H1 (cell line): Measurements from ENCODE around the gene MEP1A. TPM values are rescaled to one million over a fixed set of nuclear protein-coding genes. Genes with fewer than 3 reads are reported as not detected.
A peak's percentile ranks its signal among the peaks of the same experiment; 100 is the strongest.
"Not testable (repeated sequence)": the region's sequence is repeated elsewhere in the genome, so short reads cannot be mapped to it uniquely, and the experiment has no call there.

Experiments
- CTCF ChIA-PET: fragments of 300-600 bp; sonication (Branson Sonifier 250); formaldehyde crosslinking; loops from one replicate; lab custom pipeline; 2021; ENCODE audit not compliant: partially characterized antibody; lab: Charles Lee
- POLR2A ChIA-PET: fragments of 300-600 bp; sonication (Branson Sonifier 250); formaldehyde crosslinking; loops from one replicate; lab custom pipeline; 2021; ENCODE audit warnings: inconsistent platforms; ENCODE audit not compliant: partially characterized antibody; lab: Charles Lee
- DNase-seq, 2 experiments: peaks; one replicate each; pipeline versions ENCODE4 v3.0.0 to v3.0.0-alpha.2; 2010 to 2022; ENCODE audit warnings: low spot score in 2 of 2, low read depth in 1 of 2, mixed read lengths in 1 of 2
- FAIRE-seq: peaks from 2 replicates; lab custom pipeline; 2011; peaks lifted over from hg19 to GRCh38; lab: Jason Lieb, UNC
- H2AFZ ChIP-seq: 2 replicates; pipeline ENCODE4 v1.8.1; 2012; ENCODE audit warnings: low read length, inconsistent platforms
- H2AK5ac ChIP-seq: 2 replicates; pipeline ENCODE4 v1.6.1; 2013; ENCODE audit warnings: low read depth, low read length
- H2BK120ac ChIP-seq: replicated peaks from 2 replicates; pipeline ENCODE3; 2013; ENCODE audit warnings: low read depth, low read length, inconsistent platforms
- H2BK12ac ChIP-seq: 2 replicates; pipeline ENCODE4 v1.6.1; 2013; ENCODE audit warnings: low read depth, low read length
- H2BK15ac ChIP-seq: 2 replicates; pipeline ENCODE4 v1.6.1; 2013; ENCODE audit warnings: low read length
- H2BK20ac ChIP-seq: 2 replicates; pipeline ENCODE4 v1.6.1; 2013; ENCODE audit warnings: low read length
- H2BK5ac ChIP-seq: 2 replicates; pipeline ENCODE4 v1.6.1; 2013; ENCODE audit warnings: low read depth, low read length
- H3K14ac ChIP-seq: 2 replicates; pipeline ENCODE4 v1.6.1; 2013; ENCODE audit warnings: inconsistent platforms; ENCODE audit not compliant: insufficient read length
- H3K18ac ChIP-seq: 2 replicates; pipeline ENCODE4 v1.6.1; 2013; ENCODE audit warnings: low read length; ENCODE audit errors: extremely low read depth
- H3K23ac ChIP-seq: 2 replicates; pipeline ENCODE4 v1.6.1; 2013; ENCODE audit warnings: inconsistent platforms; ENCODE audit not compliant: insufficient read length
- H3K23me2 ChIP-seq: 2 replicates; pipeline ENCODE4 v1.6.1; 2013; ENCODE audit warnings: low read depth, low read length
- H3K27ac ChIP-seq: 2 replicates; pipeline ENCODE4 v1.6.1; 2011; ENCODE audit warnings: low read depth, low read length, inconsistent platforms
- H3K27me3 ChIP-seq, 4 experiments: replicated peaks in 1 of 4; 1 replicate in 1 of 4; 2 replicates in 3 of 4; pipeline versions ENCODE4 v1.6.1 to v1.8.1; 2011 to 2013; ENCODE audit warnings: low read length in 3 of 4, mild to moderate bottlenecking in 3 of 4, inconsistent platforms in 2 of 4, mixed read lengths in 2 of 4, moderate library complexity in 1 of 4; ENCODE audit not compliant: control insufficient read depth in 3 of 4, insufficient read depth in 3 of 4; ENCODE audit errors: extremely low read depth in 1 of 4
- H3K36me3 ChIP-seq, 4 experiments: 2 replicates each; pipeline versions ENCODE4 v1.6.1 to v1.8.1; 2011 to 2013; ENCODE audit warnings: mild to moderate bottlenecking in 4 of 4, low read length in 3 of 4, moderate library complexity in 2 of 4, control low read depth in 1 of 4, inconsistent platforms in 1 of 4; ENCODE audit not compliant: insufficient read depth in 4 of 4, control insufficient read depth in 2 of 4
- H3K4ac ChIP-seq: replicated peaks from 2 replicates; pipeline ENCODE3; 2013; ENCODE audit warnings: low read length, low read depth, mixed read lengths, inconsistent platforms; ENCODE audit not compliant: insufficient read length
- H3K4me1 ChIP-seq, 4 experiments: replicated peaks in 1 of 4; 1 replicate in 1 of 4; 2 replicates in 3 of 4; pipeline versions ENCODE4 v1.6.1 to v1.8.1; 2011 to 2013; ENCODE audit warnings: low read length in 3 of 4, inconsistent platforms in 2 of 4, mixed read lengths in 1 of 4; ENCODE audit not compliant: insufficient read depth in 4 of 4, control insufficient read depth in 3 of 4
- H3K4me2 ChIP-seq, 2 experiments: 2 replicates each; pipeline versions ENCODE4 v1.6.1 to v1.8.1; 2011 to 2013; ENCODE audit warnings: low read depth in 2 of 2, low read length in 2 of 2, control low read depth in 1 of 2, inconsistent platforms in 1 of 2, mild to moderate bottlenecking in 1 of 2; ENCODE audit not compliant: insufficient read depth in 1 of 2
- H3K4me3 ChIP-seq, 4 experiments: fragments of 200-600, 300-600 bp in 1 of 4; sonication (generic), shearing (Covaris generic), sonication (Bioruptor Twin) in 1 of 4; 2 replicates each; pipeline versions ENCODE4 v1.5.1 to v1.8.1; 2011 to 2016; ENCODE audit warnings: low read length in 4 of 4, low read depth in 3 of 4, control low read depth in 2 of 4, inconsistent platforms in 2 of 4, mild to moderate bottlenecking in 2 of 4, mixed read lengths in 1 of 4, moderate library complexity in 1 of 4; ENCODE audit not compliant: insufficient read depth in 2 of 4; ENCODE audit errors: extremely low read depth in 1 of 4
- H3K56ac ChIP-seq: replicated peaks from 2 replicates; pipeline ENCODE3; 2013; ENCODE audit warnings: low read depth, mild to moderate bottlenecking, mixed read lengths, low read length, inconsistent platforms; ENCODE audit not compliant: insufficient read length
- H3K79me1 ChIP-seq: 2 replicates; pipeline ENCODE4 v1.6.1; 2013; ENCODE audit warnings: low read depth, low read length, control low read depth
- H3K79me2 ChIP-seq, 2 experiments: 2 replicates each; pipeline versions ENCODE4 v1.6.1 to v1.8.1; 2012 to 2013; ENCODE audit warnings: low read length in 2 of 2, mild to moderate bottlenecking in 2 of 2, inconsistent platforms in 1 of 2; ENCODE audit not compliant: insufficient read depth in 2 of 2, control insufficient read depth in 1 of 2
- H3K9ac ChIP-seq, 4 experiments: replicated peaks in 1 of 4; 1 replicate in 1 of 4; 2 replicates in 3 of 4; pipeline versions ENCODE4 v1.6.1 to v1.8.1; 2011 to 2013; ENCODE audit warnings: low read depth in 3 of 4, low read length in 3 of 4, control low read depth in 2 of 4, mild to moderate bottlenecking in 2 of 4, moderate library complexity in 2 of 4, inconsistent platforms in 1 of 4; ENCODE audit errors: extremely low read depth in 1 of 4
- H3K9me3 ChIP-seq, 2 experiments: 2 replicates each; pipeline versions ENCODE4 v1.6.1 to v1.8.1; 2012 to 2013; ENCODE audit warnings: mild to moderate bottlenecking in 2 of 2, moderate library complexity in 2 of 2, control low read depth in 1 of 2, inconsistent platforms in 1 of 2, low read depth in 1 of 2, low read length in 1 of 2, mixed read lengths in 1 of 2; ENCODE audit not compliant: insufficient read depth in 2 of 2
- H4K20me1 ChIP-seq, 2 experiments: replicated peaks in 1 of 2; 2 replicates each; pipeline versions ENCODE3 to v1.8.1; 2011 to 2013; ENCODE audit warnings: inconsistent platforms in 2 of 2, low read length in 2 of 2, mild to moderate bottlenecking in 1 of 2; ENCODE audit not compliant: insufficient read depth in 2 of 2, control insufficient read depth in 1 of 2
- H4K5ac ChIP-seq: 2 replicates; pipeline ENCODE4 v1.6.1; 2013; ENCODE audit warnings: low read length, low read depth, mixed read lengths, inconsistent platforms; ENCODE audit not compliant: insufficient read length
- H4K8ac ChIP-seq: 2 replicates; pipeline ENCODE4 v1.8.0; 2013; ENCODE audit warnings: mild to moderate bottlenecking, moderate library complexity, low read length, inconsistent platforms; ENCODE audit not compliant: insufficient read depth; ENCODE audit errors: extremely low read depth
- H4K91ac ChIP-seq: replicated peaks from 2 replicates; pipeline ENCODE3; 2013; ENCODE audit warnings: low read length, mixed read lengths, inconsistent platforms; ENCODE audit not compliant: insufficient read length
- MAFK ChIP-seq: IDR thresholded peaks from 2 replicates; pipeline ENCODE4 v1.6.1; 2012; ENCODE audit warnings: low read depth, mild to moderate bottlenecking, improper control_type of control experiment, low read length
- WGBS, 2 experiments: shearing (Covaris generic) in 1 of 2; methylation state at CpG; one replicate each; pipeline versions ENCODE4 v1.1.6 to v1.1.7; 2013 to 2015; ENCODE audit warnings: low lambda C conversion rate in 2 of 2, mixed read lengths in 2 of 2, inconsistent platforms in 1 of 2, low coverage in 1 of 2, missing lambda C conversion rate in 1 of 2; ENCODE audit not compliant: insufficient replicate concordance in 2 of 2, insufficient coverage in 1 of 2, insufficient read length in 1 of 2; ENCODE audit errors: extremely low coverage in 1 of 2, missing lambda C conversion rate in 1 of 2; 5-methylcytosine and 5-hydroxymethylcytosine counted together
- polyA plus RNA-seq, 7 experiments: library from polyadenylated mRNA; depleted of rRNA in 3 of 7; stranded (reverse) in 5 of 7; unstranded in 2 of 7; fragments of >200 nt in 5 of 7; fragments of 200-250 nt in 2 of 7; gene quantifications; 1 replicate in 5 of 7; 2 replicates in 1 of 7; 4 replicates in 1 of 7; pipeline versions ENCODE4 v1.2.1 to v1.2.3, GENCODE V29; 2011 to 2013; ENCODE audit warnings: missing spikeins in 2 of 7, mixed read lengths in 2 of 7
- total RNA-seq: library from RNA; stranded (reverse); fragmentation: NEBNext Ultra II Directional; extraction: Animal tissue kit (Norgen Biotek cat#: 25700); gene quantifications from 2 replicates; pipeline ENCODE4 v1.2.1, GENCODE V29; 2021

The MEP1A gene
- total and polyA plus RNA-seq, 2 of the 8 experiments (the other 6 are each of a cell fraction or from before 2014, with no cell fraction given) = 0.03 TPM; not detected in 1

- H3K4ac ChIP-seq, H3K18ac ChIP-seq, H3K9ac ChIP-seq, H2BK120ac ChIP-seq, H2BK5ac ChIP-seq, H3K4me1 ChIP-seq, H3K27me3 ChIP-seq, H4K20me1 ChIP-seq, H3K14ac ChIP-seq, H2AK5ac ChIP-seq, H3K79me1 ChIP-seq, H3K4me2 ChIP-seq, H3K23ac ChIP-seq, FAIRE-seq, H3K9me3 ChIP-seq, H2BK12ac ChIP-seq, H3K4me3 ChIP-seq, H3K79me2 ChIP-seq, H3K36me3 ChIP-seq, H2BK20ac ChIP-seq, H4K8ac ChIP-seq, H2BK15ac ChIP-seq, H3K56ac ChIP-seq, H4K5ac ChIP-seq, H4K91ac ChIP-seq, H3K23me2 ChIP-seq, CTCF ChIA-PET, DNase-seq, H2AFZ ChIP-seq, H3K27ac ChIP-seq: not testable (repeated sequence)
- TF ChIP-seq MAFK = peak; percentile 87
- POLR2A ChIA-PET = interaction anchor here (0.7 kb wide), 1 partner anchor 14 kb away, joined by 3 read pairs; no protein-coding TSS in a partner anchor
- 81% methylated on average over 7 of the region's 7 CpGs; no CpG with 5 or more reads in 1 of the 2 experiments for WGBS, 2 experiments
Observed at GRCh38 chr6:46834257-46834916, 41.2 kb downstream of the MEP1A start.

GRCh38 chr6:46834991-46835390 is 41.8 kb downstream of the MEP1A start:
- H3K56ac ChIP-seq, FAIRE-seq, H2BK120ac ChIP-seq, H3K79me2 ChIP-seq, POLR2A ChIA-PET, H3K18ac ChIP-seq, H3K27me3 ChIP-seq, H3K9ac ChIP-seq, H3K23me2 ChIP-seq, H3K27ac ChIP-seq, H4K8ac ChIP-seq, DNase-seq, H3K9me3 ChIP-seq, H2AFZ ChIP-seq, H3K14ac ChIP-seq, H3K23ac ChIP-seq, H3K4me2 ChIP-seq, H4K20me1 ChIP-seq, H3K79me1 ChIP-seq, H2AK5ac ChIP-seq, H2BK15ac ChIP-seq, H3K4me3 ChIP-seq, H4K91ac ChIP-seq, H3K4me1 ChIP-seq, H2BK5ac ChIP-seq, H3K4ac ChIP-seq, H2BK12ac ChIP-seq, H4K5ac ChIP-seq, H3K36me3 ChIP-seq, CTCF ChIA-PET, H2BK20ac ChIP-seq: not testable (repeated sequence)
- 100% methylated on average over 2 of the region's 2 CpGs; no CpG with 5 or more reads in 1 of the 2 experiments for WGBS, 2 experiments
